Dedifferentiated amniotic fluid mesenchymal stem cell (primary cell): ENCODE data around the gene UGT1A6.
A peak's percentile ranks its signal among the peaks of the same experiment; 100 is the strongest.

Experiments used
- DNase-seq: peaks from one replicate; pipeline ENCODE4 v3.0.0-alpha.2; 2016; ENCODE audit errors: extremely low spot score

The UGT1A6 gene

GRCh38 chr2:233800208-233800607 lies 107.5 kb downstream of the UGT1A6 start:
- DNase-seq, result no peak

- no peak for DNase-seq
Measured at GRCh38 chr2:233801357-233802131, 108.9 kb downstream of the UGT1A6 start.

GRCh38 chr2:233802132-233802815 lies 109.6 kb downstream of the UGT1A6 start:
- DNase-seq, result no peak

- no peak for DNase-seq
Measured at GRCh38 chr2:233803292-233803911, 110.7 kb downstream of the UGT1A6 start.

GRCh38 chr2:233803994-233804393 lies 111.3 kb downstream of the UGT1A6 start:
- no peak for DNase-seq

GRCh38 chr2:233807215-233807865 lies 114.7 kb downstream of the UGT1A6 start:
- DNase-seq, result no peak

GRCh38 chr2:233807966-233808935 lies 115.6 kb downstream of the UGT1A6 start:
- DNase-seq, result no peak

- no peak for DNase-seq
Measured at GRCh38 chr2:233810385-233810784, 117.7 kb downstream of the UGT1A6 start.

GRCh38 chr2:233811087-233811486 lies 118.4 kb downstream of the UGT1A6 start:
- no peak for DNase-seq

GRCh38 chr2:233811732-233812131 lies 119.0 kb downstream of the UGT1A6 start:
- no peak for DNase-seq

GRCh38 chr2:233813236-233814055 lies 120.8 kb downstream of the UGT1A6 start:
- no peak for DNase-seq

- DNase-seq, result no peak
Measured at GRCh38 chr2:233814056-233814835, 121.6 kb downstream of the UGT1A6 start.

GRCh38 chr2:233815861-233816260 lies 123.2 kb downstream of the UGT1A6 start:
- DNase-seq, result peak; percentile 88

GRCh38 chr2:233816334-233816733 lies 123.6 kb downstream of the UGT1A6 start:
- DNase-seq, result no peak

GRCh38 chr2:233816771-233817170 lies 124.1 kb downstream of the UGT1A6 start:
- no peak for DNase-seq

- no peak for DNase-seq
Measured at GRCh38 chr2:233817361-233817911, 124.7 kb downstream of the UGT1A6 start.

GRCh38 chr2:233817995-233818638 lies 125.4 kb downstream of the UGT1A6 start:
- DNase-seq, result no peak
